Limb (tissue), 2 donors: ENCODE results near the gene CSMD2.
"Not testable (repeated sequence)": the region's sequence is repeated elsewhere in the genome, so short reads cannot be mapped to it uniquely, and the experiment has no call there.

Experiments used
- DNase-seq, 2 donors: peaks; one replicate each; pipeline ENCODE4 v3.0.0-alpha.2; 2016; ENCODE audit errors: extremely low spot score in 2 of 2

The CSMD2 gene

GRCh38 chr1:34164771-34165391, at the start of gene CSMD2:
Gene CSMD2 (minus strand): TSS chr1:34165230. CDS start chr1:34165097, 133 bp downstream.
- peak in 1 of 2 donors; percentile 83 for DNase-seq

- no peak for DNase-seq
Observed at GRCh38 chr1:34213956-34214355, 48.9 kb upstream of the CSMD2 start.

GRCh38 chr1:34212673-34213072, 47.6 kb upstream of the CSMD2 start:
- DNase-seq: no peak

DNA sequence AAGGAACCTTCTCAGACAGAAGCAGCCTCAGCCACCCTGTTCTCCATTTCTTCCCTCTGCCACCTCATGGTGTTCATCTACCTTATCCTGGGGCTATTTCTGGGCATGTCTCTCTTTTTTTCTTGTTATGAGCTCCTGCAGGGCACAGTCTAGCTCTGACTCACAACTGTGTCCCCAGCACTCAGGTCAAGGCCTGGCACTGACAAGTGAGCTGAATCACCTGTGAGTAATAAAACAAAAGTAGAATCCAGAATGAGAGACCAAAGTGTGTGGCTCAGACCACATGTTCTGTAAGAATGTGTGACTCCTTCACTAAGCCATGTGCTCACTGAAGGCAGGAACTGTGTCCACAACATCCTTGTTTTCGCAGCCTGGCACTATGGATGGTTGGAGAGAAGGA, 34.9 kb upstream of the CSMD2 start:
- no peak for DNase-seq

DNA sequence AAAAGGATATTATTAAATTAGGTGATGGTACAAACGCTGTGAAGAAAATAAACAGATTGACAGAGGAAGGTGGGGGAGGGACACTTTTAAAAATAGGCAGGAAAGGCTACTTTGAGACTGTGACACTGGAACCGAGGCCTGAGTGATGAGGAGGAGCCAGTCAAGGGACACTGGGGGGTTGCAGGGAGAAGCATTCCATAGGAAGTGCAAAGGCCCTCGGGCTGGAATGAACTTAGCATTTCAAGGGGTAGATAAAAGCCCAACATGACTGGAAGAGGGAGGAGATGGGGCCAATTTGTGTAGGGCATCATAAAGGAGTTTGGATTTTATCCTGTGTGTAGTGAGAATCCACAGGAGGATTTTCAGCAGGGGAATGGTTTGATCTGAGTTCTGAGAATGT, 27.6 kb upstream of the CSMD2 start:
- no peak for DNase-seq

- no peak for DNase-seq
Observed at GRCh38 chr1:34190692-34191091, 25.7 kb upstream of the CSMD2 start.

DNA sequence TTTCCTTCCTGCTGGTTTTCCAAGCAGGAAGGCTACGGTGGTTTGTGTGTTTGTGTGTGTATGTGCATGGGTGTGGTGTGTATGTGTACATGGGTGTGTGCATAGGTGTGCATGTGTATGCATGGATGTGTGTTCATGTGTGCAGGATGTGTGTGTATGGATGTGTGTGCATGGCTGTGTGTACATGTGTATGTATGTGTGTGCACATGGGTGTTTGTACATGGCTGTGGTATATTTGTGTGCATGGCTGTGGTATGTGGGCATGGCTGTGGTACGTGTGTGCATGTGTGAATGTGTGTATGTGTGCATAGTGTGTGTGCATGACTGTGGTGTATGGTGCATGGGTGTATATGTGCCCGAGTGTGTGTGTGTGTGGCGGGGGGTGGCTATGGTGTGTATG, 24.0 kb upstream of the CSMD2 start:
- no peak for DNase-seq

GRCh38 chr1:34188418-34188817, 23.4 kb upstream of the CSMD2 start:
- DNase-seq: no peak

DNA sequence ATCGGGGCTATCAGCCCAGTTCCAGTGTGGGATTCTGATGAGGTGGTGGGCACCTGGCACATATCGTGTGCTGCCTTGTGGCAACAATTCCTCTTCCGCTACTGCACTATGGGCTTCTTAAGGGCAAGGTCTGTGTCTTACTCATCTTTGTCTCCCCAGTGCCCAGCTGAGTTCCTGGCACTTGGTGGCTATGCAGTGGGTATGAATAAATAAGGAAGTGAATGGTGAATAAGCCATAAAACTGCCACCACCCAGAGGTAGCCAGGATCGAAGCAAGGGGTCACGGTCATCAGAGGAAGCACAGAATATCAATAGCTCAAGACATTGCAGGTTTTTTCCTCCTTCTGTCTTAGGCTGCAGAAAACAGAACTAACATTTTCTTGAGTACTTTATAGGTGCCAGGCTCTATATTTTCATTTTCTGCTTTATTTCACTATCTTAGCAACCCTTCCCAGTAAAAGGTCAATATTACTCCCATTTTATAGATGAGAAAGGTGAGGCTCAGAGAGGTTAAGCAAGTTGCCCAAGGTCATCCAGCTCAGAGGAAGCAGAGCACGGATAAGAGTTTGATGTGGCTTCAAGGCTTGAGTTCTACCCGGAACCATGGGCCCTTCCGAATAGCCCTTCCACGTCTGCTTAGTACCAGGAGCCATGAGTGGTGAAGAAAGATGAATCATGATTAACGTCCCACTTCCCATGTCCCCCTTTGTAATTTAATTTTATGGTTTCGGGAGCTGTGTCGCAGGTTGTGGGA, 21.9 kb upstream of the CSMD2 start:
- no peak for DNase-seq

DNA sequence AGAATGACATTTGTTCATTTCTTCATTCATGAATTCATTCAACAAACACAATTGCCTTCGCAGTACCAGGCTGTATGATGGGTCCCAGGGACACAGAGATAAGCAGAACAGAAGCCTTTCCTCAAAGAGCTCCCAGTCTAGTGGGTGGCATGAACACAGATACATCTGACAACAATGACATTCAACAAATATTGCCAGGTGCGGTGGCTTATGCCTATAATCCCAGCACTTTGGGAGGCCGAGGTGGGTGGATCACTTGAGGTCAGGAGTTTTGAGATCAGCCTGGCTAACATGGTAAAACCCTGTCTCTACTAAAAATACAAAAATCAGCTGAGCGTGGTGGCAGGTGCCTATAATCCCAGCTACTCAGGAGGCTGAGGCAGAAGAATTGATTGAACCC, 18.4 kb upstream of the CSMD2 start:
- DNase-seq: not testable (repeated sequence)

DNA sequence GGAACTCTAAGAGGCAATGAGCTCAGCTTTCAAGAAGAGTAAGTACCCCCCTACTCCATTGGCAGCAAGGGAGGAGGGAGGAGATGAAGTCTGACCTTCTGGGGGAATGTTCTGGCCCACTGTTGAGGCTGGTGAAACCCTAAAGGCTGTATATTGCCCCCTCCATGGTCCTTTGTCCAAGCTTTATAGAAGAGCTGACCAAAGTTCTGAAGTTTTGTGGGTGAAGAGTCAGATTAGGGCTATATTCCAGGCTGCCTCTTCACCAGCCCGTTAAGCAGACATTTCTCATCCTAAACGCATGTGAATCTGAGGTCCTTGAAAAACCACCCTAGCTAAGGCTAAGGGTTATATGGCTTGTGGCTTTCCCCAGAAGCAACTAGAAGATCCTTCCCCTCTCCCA, 13.0 kb upstream of the CSMD2 start:
- no peak for DNase-seq

DNA sequence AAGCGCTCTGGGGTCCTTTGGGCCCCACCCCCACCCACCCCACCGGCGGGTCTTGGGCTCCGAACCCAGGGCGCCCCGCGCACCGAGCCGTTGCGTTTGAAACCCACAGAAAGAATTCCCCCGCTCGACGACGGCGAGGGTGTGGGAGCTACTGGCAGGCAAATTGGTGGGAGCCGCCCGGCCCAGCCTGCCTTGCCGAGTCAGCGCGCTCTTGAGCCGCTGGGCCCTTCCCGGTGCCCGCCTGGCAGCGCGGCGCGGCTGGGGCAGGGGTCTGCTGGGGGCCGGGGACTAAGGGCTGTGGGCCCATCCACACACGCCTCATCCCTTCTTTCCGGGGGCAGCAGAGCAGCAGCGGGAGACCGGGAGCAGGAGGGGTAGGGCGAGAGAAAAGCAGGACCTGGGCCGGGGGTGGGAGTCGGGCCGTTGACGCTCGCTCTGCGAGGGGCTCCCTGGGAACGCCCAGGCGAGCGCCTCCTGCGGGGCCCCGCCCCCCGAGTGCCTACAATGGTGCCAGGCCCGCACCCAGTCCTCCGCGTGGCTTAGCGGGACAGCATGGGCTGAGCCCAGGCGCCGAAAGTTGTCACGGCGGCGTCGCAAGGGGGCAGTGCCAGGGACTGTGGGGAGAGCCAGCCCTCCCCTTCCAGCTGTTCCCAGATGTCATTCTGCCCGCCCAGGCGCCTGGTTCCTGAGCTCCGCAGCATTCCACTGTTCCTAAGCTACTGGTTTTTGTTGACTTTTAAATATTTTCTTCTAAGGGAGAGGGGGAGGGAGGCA, 12.0 kb upstream of the CSMD2 start, which contains the start of gene C1orf94:
Gene C1orf94 (plus strand): TSS at position 78 of the 774 bp plus-strand sequence. CDS start 883 bp downstream, outside the sequence.
- peak; percentile 43 to 52 for DNase-seq

GRCh38 chr1:34175744-34176143, 10.7 kb upstream of the CSMD2 start:
- no peak for DNase-seq

GRCh38 chr1:34167389-34167788, 2.4 kb upstream of the CSMD2 start:
- DNase-seq: no peak

DNA sequence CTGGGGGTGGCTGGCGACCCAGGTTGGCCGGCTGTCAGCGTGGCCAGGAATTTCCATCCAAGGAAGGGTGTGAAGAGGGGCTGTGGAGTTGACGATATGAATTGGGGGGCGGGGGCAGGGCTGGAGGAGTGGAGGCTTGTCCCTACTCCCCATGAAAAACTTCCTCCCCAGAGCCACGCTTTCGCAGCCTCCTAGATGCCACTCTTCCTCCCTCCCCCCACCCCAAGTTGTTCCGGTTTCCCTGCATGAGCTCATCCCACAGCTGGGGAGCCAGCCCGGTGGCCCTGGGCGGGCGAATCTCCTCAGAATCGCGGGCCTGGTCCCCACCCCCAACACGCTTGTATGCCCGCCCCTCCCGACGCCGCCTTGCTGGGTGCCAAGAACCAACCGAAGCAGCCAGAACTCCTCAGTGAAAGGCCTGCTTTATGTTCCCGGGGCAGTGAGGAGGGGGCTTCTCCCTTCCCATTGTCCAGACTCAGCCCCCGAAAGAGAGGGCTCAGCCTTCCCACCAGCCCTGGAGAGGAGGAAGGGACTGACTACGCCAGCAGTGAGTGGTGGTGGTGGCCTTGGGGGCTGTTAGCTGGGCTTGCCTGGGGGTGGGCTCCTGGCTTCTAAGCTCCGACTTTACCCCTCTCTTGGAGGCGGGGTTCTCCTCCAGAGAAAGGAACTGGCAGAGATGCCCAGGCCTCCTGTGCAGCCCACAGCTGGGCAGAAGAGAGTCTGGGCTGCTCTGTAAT, 1.8 kb upstream of the CSMD2 start:
- DNase-seq: peak in 1 of 2 donors; percentile 68

DNA sequence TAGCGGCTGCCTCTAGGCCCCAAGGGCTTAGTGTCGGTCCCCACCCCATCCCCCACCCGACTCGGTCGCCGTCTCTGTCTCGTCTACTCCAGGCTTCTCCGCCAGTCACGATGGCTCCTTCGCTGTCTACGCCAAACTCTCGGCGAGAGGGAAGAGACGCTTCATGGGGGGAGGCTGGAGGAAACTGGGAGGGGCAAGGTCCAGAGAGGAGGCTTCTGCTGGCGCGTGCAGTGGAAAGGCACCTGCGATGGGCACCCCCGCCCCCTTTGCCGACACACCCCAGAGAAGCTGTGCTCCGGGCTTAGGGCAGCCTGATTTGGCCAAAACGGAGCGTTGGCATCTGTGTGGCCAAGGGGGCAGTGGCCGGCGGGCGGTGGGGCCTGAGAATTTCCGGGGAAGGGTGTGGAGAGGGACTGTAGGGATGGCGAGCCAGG, 1.2 kb upstream of the CSMD2 start:
- peak in 1 of 2 donors; percentile 58 for DNase-seq

DNA sequence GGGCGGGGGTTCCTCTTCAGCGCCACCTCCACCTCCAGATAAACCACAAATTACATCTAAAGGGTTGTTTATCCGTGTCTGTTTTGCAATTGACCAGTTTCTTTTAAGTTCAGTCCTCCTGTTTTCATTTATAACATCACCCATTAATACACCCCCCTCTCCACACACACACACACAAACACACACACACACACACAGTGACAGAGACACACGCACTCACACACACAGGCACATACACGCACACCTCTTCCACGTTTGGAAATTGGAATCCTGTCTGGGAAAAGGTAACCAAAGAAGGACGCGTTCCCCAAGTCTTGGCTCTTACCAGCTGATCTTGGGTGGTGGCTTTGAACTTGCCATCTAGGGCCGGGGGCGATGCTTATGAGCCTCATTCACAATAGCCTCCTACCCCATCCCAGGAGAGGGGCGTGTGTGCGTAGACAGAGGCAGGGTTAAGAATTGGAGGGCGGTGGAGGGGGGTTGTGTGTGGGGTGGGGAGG, 442 bp upstream of the CSMD2 start:
- DNase-seq: peak in 1 of 2 donors; percentile 34

DNA sequence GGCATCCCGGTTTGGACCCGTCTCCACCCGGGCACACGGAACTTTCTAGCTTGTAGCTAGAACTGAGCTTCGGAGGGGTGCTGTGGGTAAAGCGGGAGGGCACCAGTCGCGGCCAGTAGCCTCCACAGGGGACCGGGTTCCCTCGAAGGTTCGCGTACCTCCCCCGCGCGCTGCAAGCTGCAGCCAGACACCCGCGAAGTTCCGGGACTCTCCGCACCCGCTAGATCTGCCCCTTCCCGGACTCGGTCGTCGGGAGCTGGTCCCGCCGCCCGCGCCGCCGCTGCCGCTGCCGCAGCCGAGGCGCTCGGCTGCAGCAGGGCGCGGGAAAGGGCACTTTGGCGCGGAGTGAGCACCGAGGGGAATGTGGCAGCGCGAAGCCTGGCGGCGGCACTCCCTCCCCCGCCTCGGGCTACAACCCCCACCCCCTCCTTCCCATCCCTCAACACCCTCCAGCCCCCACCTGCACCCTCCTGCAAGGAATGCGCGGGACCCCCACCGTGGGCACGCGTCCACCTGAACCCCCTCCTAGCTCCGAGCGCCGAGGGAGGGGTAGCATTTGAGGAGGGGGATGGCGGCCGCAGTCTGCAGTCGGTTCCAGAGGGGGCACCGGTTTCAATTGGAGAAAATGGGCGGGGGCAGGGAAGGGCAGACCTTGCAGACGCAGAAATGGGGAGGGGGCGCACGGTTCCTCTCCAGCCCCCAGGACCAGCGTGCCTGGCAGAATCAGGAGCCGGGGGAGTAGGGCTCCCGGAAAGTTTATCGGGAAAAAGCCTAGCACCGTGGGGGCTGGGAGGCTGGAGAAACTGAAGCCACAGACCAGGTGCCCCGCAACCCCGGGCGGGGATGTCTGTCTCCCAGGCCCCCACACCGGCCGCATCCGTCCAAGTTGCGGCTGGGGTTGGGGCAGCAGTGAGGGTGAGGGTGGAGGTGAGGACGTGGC, 968 bp downstream of the CSMD2 start:
- DNase-seq: peak in 1 of 2 donors; percentile 59

DNA sequence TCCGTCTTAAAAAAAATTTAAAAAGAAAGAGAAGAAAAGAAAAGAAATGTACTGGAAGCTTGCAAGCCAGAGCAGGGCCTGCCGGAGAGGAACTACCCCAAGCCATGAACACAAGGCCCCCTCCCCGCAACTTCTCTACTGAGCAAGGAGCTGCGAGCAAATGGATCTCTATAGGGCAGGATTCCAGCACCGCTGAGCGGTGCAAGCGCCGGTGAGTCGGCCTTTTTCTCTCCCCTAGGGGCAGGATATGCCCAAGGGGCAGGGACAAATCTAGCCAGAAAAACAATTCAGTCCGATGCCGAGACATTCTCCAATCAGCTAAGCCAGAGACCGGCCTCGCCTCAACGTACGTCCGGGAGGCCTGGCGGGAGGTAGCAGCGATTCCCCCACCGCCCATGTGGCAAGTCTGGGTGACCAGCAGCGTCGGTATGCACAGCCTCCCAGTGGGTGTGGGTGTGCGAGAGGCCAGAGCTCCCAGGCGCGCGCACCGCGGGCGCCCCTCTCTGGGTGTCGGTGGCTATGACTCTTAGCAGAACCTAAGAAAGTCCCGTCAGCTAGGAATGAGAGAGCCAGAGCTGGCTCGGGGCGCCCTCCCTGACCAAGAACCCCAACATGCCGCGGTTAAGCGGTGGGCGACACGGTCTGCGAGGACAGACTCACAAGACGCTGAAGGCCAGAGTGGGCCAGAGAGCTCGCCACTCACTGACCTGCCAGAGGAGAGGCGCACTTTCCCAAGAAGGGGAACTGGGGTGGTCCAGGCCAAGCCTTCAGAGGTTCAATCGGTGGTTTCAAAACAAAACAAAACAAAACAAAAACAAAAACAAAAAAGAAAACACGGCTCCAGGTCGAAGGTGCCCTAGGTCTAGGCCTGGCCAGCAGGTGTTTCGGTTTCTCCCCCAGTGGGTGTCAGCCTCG, 1.9 kb downstream of the CSMD2 start:
- peak; percentile 60 to 84 for DNase-seq
